Adrenal gland (tissue), 12 donors: ENCODE results near the gene ITIH1. TPM values are rescaled to one million over a fixed set of nuclear protein-coding genes. Genes with fewer than 3 reads are reported as not detected.

Experiments used
- DNase-seq, 7 donors: peaks; one replicate each; pipeline ENCODE4 v3.0.0-alpha.2; 2019 to 2020
- H3K27ac ChIP-seq, 5 donors: fragments of 200-600 bp; sonication (generic) in 4 of 5; 1 replicate in 3 of 5; 2 replicates in 2 of 5; pipeline versions ENCODE4 v1.5.1 to v1.8.0; 2016 to 2020; ENCODE audit warnings: mild to moderate bottlenecking in 1 of 5
- H3K27me3 ChIP-seq: fragments of 200-600 bp; 2 replicates; pipeline ENCODE4 v1.8.0; 2021
- H3K36me3 ChIP-seq, 2 donors: fragments of 200-600 bp; replicated peaks in 1 of 2; 1 replicate in 1 of 2; 2 replicates in 1 of 2; pipeline versions ENCODE4 v1.5.1 to v1.8.0; 2018 to 2022
- H3K4me1 ChIP-seq, 2 donors: fragments of 200-600 bp; replicated peaks in 1 of 2; 1 replicate in 1 of 2; 2 replicates in 1 of 2; pipeline versions ENCODE4 v1.5.1 to v1.8.0; 2018 to 2021
- H3K4me3 ChIP-seq, 4 donors: fragments of 200-600 bp; sonication (generic) in 3 of 4; one replicate each; pipeline ENCODE4 v1.5.1; 2016 to 2018
- H3K9me3 ChIP-seq, 3 donors: fragments of 200-600 bp; sonication (generic) in 1 of 3; replicated peaks in 1 of 3; 1 replicate in 2 of 3; 2 replicates in 1 of 3; pipeline versions ENCODE4 v1.5.1 to v1.8.0; 2016 to 2021
- POLR2A ChIP-seq, 2 donors: fragments of 450-650 bp; IDR thresholded peaks; one replicate each; pipeline ENCODE4 v1.6.1; 2017; ENCODE audit warnings: antibody characterized with exemption in 2 of 2, mild to moderate bottlenecking in 2 of 2, moderate library complexity in 1 of 2
- WGBS, 4 donors: extraction: QIAGEN DNeasy Blood & Tissue Kit in 2 of 4; methylation state at CpG; one replicate each; pipeline versions ENCODE4 v1.1.5 to v1.1.7; 2013 to 2017; 5-methylcytosine and 5-hydroxymethylcytosine counted together
- intact Hi-C, 2 donors: fragments of 100-400 bp; cut with DNase I; formaldehyde crosslinking; loops; one replicate each; pipeline versions ENCODE4 v1.14.1 to v1.15.0; 2022 to 2023
- polyA plus RNA-seq, 3 donors: library from polyadenylated mRNA; stranded (reverse); fragments of 200-250 nt in 2 of 3; fragments of 350-450 nt in 1 of 3; fragmentation: Illumina TruSeq in 1 of 3; extraction: RNeasy Lipid Tissue Mini Kit (QIAGEN cat#74804) in 1 of 3; gene quantifications; one replicate each; pipeline ENCODE4 v1.2.3, GENCODE V29; 2013 to 2014
- total RNA-seq, 9 donors: library from RNA; depleted of rRNA in 4 of 9; stranded (reverse); fragments of >200 nt in 4 of 9; fragments of 120-200 nt in 1 of 9; fragmentation: NEBNext Ultra II Directional in 1 of 9; extraction: Animal tissue kit (Norgen Biotek cat#: 25700) in 1 of 9; gene quantifications; one replicate each; pipeline versions ENCODE4 v1.1.0 to v1.2.4, GENCODE V29; 2013 to 2023
- TF ChIP-seq, protein P1 (sequence below), 6 experiments: fragments of 450-650 bp in 4 of 6; fragments of 200-600 bp in 2 of 6; sonication (generic) in 1 of 6; IDR thresholded peaks; 1 replicate in 5 of 6; 2 replicates in 1 of 6; pipeline versions ENCODE4 v1.5.1 to v1.8.0; 2016 to 2021; ENCODE audit warnings: antibody characterized with exemption in 6 of 6, mild to moderate bottlenecking in 2 of 6, moderate library complexity in 1 of 6
- donor health status: healthy with polysubstance abuse.
- donor health status: Bipolar disorder and iron deficiency.
- donor health status: DM: yes; HTN: yes; CAD: no.
- donor health status: DM: no; HTN: no; CAD: no.
- donor health status: DM: no; HTN: no; CAD: no.
- donor health status: DM: yes; HTN: yes; CAD: no.

The ITIH1 gene
- total and polyA plus RNA-seq, 12 donors = 0.28 to 1.9 (median 0.50) TPM; not detected in 4

DNA sequence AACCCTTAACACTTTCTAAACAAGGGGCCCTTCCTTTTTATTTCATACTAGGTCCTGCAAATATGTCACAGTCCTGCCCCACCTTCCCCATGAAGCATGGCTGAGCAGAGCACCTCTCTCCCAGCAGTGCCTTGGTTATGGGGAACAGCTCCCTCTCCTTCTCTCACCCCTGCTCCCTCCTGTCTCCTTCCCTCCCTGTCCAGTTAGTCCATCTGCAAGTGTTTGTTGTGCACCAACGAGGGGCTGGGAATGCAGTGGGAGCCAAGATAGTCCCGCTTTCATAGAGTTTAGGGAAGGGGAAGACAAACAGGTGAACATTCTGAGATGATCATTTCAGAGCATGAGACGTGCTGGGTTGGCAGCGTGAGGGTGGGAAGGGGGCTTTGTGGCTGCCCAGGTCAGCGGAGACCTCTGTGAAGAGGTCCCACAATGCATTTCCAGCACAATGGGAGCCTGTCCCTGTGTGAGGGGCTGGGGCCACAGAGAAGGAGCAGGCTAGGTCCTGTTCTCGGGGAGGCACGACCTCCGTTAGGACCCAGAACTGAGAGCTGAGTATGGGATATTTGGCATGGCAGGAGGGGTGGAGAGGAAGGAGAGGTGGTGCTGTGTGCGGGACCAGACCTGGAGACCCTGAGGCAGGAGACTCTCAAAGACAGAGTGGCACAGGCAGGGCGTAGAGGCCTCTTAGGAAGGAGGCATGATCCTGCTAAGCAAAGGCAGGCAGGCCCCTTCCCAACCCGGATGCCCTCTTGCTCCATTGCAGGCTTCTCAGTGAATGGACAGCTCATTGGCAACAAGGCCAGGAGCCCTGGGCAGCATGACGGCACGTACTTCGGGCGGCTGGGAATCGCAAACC is 11.7 kb downstream of the ITIH1 start:
- no peak overlapping the region for H3K4me3 ChIP-seq
- no peaks in the 10 kb centered on the region for H3K27me3 ChIP-seq
- no peak for DNase-seq
- intact Hi-C loops = no loop called here
- H3K4me1 ChIP-seq = no peaks in the 10 kb centered on the region
- no peaks in the 10 kb centered on the region for H3K36me3 ChIP-seq
- no peaks in the 10 kb centered on the region for H3K9me3 ChIP-seq
- TF ChIP-seq, protein P1, sequence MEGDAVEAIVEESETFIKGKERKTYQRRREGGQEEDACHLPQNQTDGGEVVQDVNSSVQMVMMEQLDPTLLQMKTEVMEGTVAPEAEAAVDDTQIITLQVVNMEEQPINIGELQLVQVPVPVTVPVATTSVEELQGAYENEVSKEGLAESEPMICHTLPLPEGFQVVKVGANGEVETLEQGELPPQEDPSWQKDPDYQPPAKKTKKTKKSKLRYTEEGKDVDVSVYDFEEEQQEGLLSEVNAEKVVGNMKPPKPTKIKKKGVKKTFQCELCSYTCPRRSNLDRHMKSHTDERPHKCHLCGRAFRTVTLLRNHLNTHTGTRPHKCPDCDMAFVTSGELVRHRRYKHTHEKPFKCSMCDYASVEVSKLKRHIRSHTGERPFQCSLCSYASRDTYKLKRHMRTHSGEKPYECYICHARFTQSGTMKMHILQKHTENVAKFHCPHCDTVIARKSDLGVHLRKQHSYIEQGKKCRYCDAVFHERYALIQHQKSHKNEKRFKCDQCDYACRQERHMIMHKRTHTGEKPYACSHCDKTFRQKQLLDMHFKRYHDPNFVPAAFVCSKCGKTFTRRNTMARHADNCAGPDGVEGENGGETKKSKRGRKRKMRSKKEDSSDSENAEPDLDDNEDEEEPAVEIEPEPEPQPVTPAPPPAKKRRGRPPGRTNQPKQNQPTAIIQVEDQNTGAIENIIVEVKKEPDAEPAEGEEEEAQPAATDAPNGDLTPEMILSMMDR (IDR thresholded peaks at IDR 0.05) = no peak
- no peak for TF ChIP-seq POLR2A (IDR thresholded peaks at IDR 0.05)
- WGBS, 4 donors = 80 to 89% (median 85%) methylated on average over 10 to 16 of the region's 16 CpGs
- no peak overlapping the region for H3K27ac ChIP-seq

DNA sequence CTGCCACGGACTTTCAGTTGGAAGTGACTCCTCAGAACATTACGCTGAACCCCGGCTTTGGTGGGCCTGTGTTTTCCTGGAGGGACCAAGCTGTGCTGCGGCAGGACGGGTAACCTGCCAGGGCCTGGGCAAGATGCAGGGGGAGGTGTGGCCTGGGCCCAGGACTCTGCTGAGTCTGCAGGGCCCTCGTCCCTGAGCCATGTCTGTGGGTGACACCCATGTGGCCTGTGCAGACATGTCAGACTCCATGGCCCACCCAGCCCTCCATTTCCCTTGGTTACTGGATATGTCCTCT is 12.3 kb downstream of the ITIH1 start:
- no peak for DNase-seq
- Histone ChIP-seq H3K27ac (no peak overlapping the region), H3K9me3 (no peaks in the 10 kb centered on the region), H3K36me3 (no peaks in the 10 kb centered on the region), H3K27me3 (no peaks in the 10 kb centered on the region), H3K4me1 (no peaks in the 10 kb centered on the region), H3K4me3 (no peak overlapping the region)
- WGBS, 4 donors = 88 to 94% (median 91%) methylated on average over 3 to 6 of the region's 6 CpGs
- TF ChIP-seq, protein P1 (IDR thresholded peaks at IDR 0.05) = no peak
- TF ChIP-seq POLR2A (IDR thresholded peaks at IDR 0.05) = no peak
- intact Hi-C loops = no loop called here

DNA sequence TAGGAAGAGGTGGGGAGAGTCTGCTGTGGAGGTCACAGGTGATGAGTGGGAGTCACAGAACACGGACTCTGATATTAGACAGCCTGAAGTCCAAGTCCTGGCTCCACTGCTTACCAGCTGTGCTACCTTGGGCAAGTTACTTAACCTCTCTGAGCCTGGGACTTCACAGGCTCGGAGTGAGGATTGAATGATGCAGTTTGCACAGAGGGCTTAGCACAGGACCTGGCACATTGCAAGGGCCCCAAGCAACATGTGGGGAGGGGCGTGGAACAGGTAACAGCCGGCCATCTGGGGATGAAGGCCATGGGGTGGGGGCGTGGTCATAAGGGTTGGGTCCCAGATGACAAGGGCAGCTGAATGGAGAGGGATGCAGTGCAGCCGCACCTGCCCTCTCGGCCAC is 12.9 kb downstream of the ITIH1 start:
- intact Hi-C loops = no loop called here
- Histone ChIP-seq H3K4me3 (no peak overlapping the region), H3K27me3 (no peaks in the 10 kb centered on the region), H3K27ac (no peak overlapping the region), H3K9me3 (no peaks in the 10 kb centered on the region), H3K36me3 (no peaks in the 10 kb centered on the region), H3K4me1 (no peaks in the 10 kb centered on the region)
- TF ChIP-seq, protein P1 (IDR thresholded peaks at IDR 0.05) = no peak
- no peak for TF ChIP-seq POLR2A (IDR thresholded peaks at IDR 0.05)
- WGBS, 4 donors = 75 to 82% (median 80%) methylated on average over 2 to 7 of the region's 7 CpGs
- DNase-seq = no peak

DNA sequence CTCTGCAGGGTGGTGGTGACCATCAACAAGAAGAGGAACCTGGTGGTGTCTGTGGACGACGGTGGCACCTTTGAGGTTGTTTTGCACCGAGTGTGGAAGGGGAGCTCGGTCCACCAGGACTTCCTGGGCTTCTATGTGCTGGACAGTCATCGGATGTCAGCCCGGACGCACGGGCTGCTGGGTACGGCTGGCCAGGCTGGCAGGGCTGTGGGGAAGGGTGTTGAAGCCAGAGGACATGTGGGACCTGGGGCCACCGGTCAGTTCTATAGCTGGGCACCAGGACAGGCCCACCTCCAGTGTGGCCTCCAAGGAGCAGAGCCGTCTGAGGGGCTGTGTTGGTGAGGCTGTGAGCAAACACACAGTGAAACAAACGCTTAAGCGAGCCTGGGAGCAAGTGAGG is 13.3 kb downstream of the ITIH1 start:
- Histone ChIP-seq H3K4me3 (no peak overlapping the region), H3K9me3 (no peaks in the 10 kb centered on the region), H3K27me3 (no peaks in the 10 kb centered on the region), H3K4me1 (no peaks in the 10 kb centered on the region), H3K27ac (no peak overlapping the region), H3K36me3 (no peaks in the 10 kb centered on the region)
- TF ChIP-seq, protein P1 (IDR thresholded peaks at IDR 0.05) = no peak
- TF ChIP-seq POLR2A (IDR thresholded peaks at IDR 0.05) = no peak
- 81 to 93% (median 89%) methylated on average over 7 to 13 of the region's 13 CpGs for WGBS, 4 donors
- DNase-seq = no peak
- intact Hi-C loops = no loop called here
